ENCODE measurements around the gene TMEM201.

The TMEM201 gene

DNA sequence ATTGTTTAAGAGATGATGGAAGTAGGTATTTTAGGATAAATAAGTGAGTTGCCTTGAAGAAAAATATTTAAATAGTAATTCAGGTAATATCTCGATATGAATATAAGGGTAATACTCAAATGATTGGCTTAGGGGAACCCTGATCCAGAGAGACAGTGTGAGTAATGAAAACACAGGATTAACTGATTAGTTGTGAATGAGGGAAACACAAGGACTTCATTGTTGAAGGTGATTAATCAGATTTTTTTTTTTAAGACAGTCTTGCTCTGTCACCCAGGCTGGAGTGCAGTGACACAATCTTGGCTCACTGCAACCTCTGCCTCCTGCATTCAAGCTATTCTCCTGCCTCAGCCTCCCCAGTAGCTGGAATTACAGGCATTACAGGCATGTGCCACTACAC is 36.7 kb upstream of the TMEM201 start:
- TF ChIP-seq ZBTB7A (IDR thresholded peaks at IDR 0.05; ENCODE audit: low read depth) = no peak
- TF ChIP-seq NFIC (IDR thresholded peaks at IDR 0.05) = no peak
- no peak for TF ChIP-seq YY1 (IDR thresholded peaks at IDR 0.05; ENCODE audit: low read depth)
- no peak for TF ChIP-seq TAF1 (IDR thresholded peaks at IDR 0.05; ENCODE audit: low read depth)
- TF ChIP-seq, protein P1, sequence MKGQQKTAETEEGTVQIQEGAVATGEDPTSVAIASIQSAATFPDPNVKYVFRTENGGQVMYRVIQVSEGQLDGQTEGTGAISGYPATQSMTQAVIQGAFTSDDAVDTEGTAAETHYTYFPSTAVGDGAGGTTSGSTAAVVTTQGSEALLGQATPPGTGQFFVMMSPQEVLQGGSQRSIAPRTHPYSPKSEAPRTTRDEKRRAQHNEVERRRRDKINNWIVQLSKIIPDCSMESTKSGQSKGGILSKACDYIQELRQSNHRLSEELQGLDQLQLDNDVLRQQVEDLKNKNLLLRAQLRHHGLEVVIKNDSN (IDR thresholded peaks at IDR 0.05) = no peak
- no peak for TF ChIP-seq RAD21 (IDR thresholded peaks at IDR 0.05; ENCODE audit: low read depth)

DNA sequence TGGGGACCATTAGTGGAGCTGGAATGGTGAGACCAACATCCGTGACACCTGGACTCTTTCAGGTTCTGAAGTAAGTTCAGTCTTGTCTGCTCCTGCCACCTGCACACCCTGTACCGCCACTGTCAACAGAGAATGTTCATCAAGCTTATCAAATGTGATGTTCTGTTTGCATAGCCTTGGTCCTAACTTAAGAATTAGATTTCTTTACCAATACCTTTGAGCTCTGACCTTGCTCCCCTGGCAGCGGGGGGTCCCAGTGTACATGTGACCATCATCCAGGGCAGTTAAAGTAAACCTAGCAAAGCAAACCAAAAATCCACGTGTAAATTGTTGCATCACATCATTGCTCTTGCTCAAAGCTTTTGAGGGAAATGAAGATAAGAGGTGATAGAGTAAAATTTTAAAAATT is 35.0 kb upstream of the TMEM201 start:
- TF ChIP-seq RAD21 (IDR thresholded peaks at IDR 0.05; ENCODE audit: low read depth) (no peak), NFIC (IDR thresholded peaks at IDR 0.05) (no peak), FOXM1 (IDR thresholded peaks at IDR 0.05; ENCODE audit: borderline replicate concordance, low read depth) (no peak), TEAD4 (IDR thresholded peaks at IDR 0.05) (no peak), CREB1 (IDR thresholded peaks at IDR 0.05; ENCODE audit: low read depth) (no peak), CEBPB (IDR thresholded peaks at IDR 0.05) (no peak), TCF12 (IDR thresholded peaks at IDR 0.05; ENCODE audit: low read depth) (no peak), EGR1 (IDR thresholded peaks at IDR 0.05) (no peak), TAF1 (IDR thresholded peaks at IDR 0.05; ENCODE audit: low read depth) (no peak), ZBTB7A (IDR thresholded peaks at IDR 0.05; ENCODE audit: low read depth) (no peak), EP300 (IDR thresholded peaks at IDR 0.05; ENCODE audit: borderline replicate concordance) (no peak), YY1 (IDR thresholded peaks at IDR 0.05; ENCODE audit: low read depth) (no peak)
- TF ChIP-seq, protein P2, sequence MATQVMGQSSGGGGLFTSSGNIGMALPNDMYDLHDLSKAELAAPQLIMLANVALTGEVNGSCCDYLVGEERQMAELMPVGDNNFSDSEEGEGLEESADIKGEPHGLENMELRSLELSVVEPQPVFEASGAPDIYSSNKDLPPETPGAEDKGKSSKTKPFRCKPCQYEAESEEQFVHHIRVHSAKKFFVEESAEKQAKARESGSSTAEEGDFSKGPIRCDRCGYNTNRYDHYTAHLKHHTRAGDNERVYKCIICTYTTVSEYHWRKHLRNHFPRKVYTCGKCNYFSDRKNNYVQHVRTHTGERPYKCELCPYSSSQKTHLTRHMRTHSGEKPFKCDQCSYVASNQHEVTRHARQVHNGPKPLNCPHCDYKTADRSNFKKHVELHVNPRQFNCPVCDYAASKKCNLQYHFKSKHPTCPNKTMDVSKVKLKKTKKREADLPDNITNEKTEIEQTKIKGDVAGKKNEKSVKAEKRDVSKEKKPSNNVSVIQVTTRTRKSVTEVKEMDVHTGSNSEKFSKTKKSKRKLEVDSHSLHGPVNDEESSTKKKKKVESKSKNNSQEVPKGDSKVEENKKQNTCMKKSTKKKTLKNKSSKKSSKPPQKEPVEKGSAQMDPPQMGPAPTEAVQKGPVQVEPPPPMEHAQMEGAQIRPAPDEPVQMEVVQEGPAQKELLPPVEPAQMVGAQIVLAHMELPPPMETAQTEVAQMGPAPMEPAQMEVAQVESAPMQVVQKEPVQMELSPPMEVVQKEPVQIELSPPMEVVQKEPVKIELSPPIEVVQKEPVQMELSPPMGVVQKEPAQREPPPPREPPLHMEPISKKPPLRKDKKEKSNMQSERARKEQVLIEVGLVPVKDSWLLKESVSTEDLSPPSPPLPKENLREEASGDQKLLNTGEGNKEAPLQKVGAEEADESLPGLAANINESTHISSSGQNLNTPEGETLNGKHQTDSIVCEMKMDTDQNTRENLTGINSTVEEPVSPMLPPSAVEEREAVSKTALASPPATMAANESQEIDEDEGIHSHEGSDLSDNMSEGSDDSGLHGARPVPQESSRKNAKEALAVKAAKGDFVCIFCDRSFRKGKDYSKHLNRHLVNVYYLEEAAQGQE (IDR thresholded peaks at IDR 0.05; ENCODE audit: low read depth) = no peak
- TF ChIP-seq, protein P1 (IDR thresholded peaks at IDR 0.05) = no peak
- TF ChIP-seq, protein P3, sequence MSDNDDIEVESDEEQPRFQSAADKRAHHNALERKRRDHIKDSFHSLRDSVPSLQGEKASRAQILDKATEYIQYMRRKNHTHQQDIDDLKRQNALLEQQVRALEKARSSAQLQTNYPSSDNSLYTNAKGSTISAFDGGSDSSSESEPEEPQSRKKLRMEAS (IDR thresholded peaks at IDR 0.05) = no peak

DNA sequence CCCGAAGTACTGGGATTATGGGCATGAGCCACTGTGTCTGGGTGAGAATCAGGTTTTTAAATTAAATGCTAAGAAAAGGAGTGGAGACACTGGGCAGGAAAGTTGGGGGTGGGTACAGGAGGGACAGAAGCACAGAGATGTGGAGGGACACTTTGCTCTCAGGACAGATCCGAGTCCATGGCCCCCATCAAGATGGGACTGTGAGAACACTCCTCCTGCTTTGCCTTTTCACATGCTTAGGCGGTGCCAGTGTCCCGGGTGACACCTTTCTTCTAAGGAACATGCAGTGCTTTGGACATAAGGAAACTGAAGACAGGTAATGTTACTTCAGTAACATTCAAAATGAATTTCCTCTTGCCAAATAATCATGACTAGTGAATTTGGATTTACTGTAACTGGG is 32.8 kb upstream of the TMEM201 start:
- TF ChIP-seq TCF12 (IDR thresholded peaks at IDR 0.05; ENCODE audit: low read depth) = no peak
- TF ChIP-seq, protein P1 (IDR thresholded peaks at IDR 0.05) = no peak
- TF ChIP-seq, protein P3 (IDR thresholded peaks at IDR 0.05) = no peak
- TF ChIP-seq EGR1 (IDR thresholded peaks at IDR 0.05) = no peak
- no peak for TF ChIP-seq EP300 (IDR thresholded peaks at IDR 0.05; ENCODE audit: borderline replicate concordance)
- no peak for TF ChIP-seq CEBPB (IDR thresholded peaks at IDR 0.05)

DNA sequence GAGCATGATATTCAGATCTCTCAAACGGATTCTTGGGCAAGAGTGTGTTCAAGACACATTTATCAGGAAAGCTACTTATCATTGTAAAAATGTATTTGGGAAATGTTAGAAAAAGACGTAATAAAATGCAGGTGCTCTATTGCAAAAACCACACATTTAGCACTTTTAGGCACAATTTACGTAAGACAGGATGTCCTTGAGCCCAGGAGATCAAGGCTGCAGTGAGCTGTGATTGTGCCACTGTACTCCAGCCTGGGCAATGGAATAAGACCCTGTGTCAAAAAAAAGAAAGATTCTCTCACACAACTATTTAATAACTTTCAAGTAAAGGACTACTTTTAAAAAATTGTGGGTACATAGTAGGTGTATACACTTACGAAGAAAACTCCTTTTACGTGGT is 31.1 kb upstream of the TMEM201 start:
- TF ChIP-seq ZBTB7A (IDR thresholded peaks at IDR 0.05; ENCODE audit: low read depth) (no peak), NFIC (IDR thresholded peaks at IDR 0.05) (no peak), TEAD4 (IDR thresholded peaks at IDR 0.05) (no peak), EP300 (IDR thresholded peaks at IDR 0.05; ENCODE audit: borderline replicate concordance) (no peak), CEBPB (IDR thresholded peaks at IDR 0.05) (no peak), FOXM1 (IDR thresholded peaks at IDR 0.05; ENCODE audit: borderline replicate concordance, low read depth) (no peak), TAF1 (IDR thresholded peaks at IDR 0.05; ENCODE audit: low read depth) (no peak), TCF12 (IDR thresholded peaks at IDR 0.05; ENCODE audit: low read depth) (no peak), EGR1 (IDR thresholded peaks at IDR 0.05) (no peak), CREB1 (IDR thresholded peaks at IDR 0.05; ENCODE audit: low read depth) (no peak), YY1 (IDR thresholded peaks at IDR 0.05; ENCODE audit: low read depth) (no peak), RAD21 (IDR thresholded peaks at IDR 0.05; ENCODE audit: low read depth) (no peak)
- TF ChIP-seq, protein P2 (IDR thresholded peaks at IDR 0.05; ENCODE audit: low read depth) = no peak
- TF ChIP-seq, protein P1 (IDR thresholded peaks at IDR 0.05) = no peak
- TF ChIP-seq, protein P3 (IDR thresholded peaks at IDR 0.05) = no peak

DNA sequence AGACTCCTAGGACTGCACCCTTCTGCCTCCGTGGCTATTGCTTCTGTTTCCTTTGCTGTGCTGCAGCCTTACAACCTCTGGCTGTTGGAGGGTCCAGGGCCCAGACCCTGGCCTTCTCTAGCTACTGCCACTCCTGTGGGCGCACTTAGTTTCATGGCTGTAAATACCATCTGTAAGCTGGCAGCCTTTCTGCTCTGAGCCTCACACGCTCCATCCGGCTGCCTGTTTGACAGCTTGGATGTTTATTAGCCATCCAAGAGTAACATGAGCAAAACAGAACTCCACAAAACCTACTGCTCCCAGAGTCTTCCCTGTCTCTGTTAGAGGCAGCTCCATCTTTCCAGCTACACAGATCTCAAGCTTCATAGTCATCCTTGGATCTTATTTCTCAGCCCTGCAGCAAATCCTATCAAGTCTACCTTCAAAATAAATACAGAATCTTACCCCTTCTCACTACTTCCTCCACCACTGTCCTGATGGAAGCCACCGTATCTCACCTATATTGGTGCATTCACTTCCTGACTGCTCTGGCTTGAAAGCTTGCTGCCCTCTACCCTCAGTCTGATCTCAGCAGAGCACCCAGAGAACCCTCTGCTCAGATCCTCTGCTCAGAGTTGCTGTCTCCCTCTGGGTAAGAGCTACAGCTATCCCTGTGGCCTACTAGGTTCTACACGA is 30.3 kb upstream of the TMEM201 start:
- TF ChIP-seq CREB1 (IDR thresholded peaks at IDR 0.05; ENCODE audit: low read depth) = no peak
- no peak for TF ChIP-seq CEBPB (IDR thresholded peaks at IDR 0.05)
- TF ChIP-seq NFIC (IDR thresholded peaks at IDR 0.05) = no peak
- no peak for TF ChIP-seq FOXM1 (IDR thresholded peaks at IDR 0.05; ENCODE audit: borderline replicate concordance, low read depth)
- TF ChIP-seq, protein P1 (IDR thresholded peaks at IDR 0.05) = no peak
- no peak for TF ChIP-seq TEAD4 (IDR thresholded peaks at IDR 0.05)
- TF ChIP-seq, protein P3 (IDR thresholded peaks at IDR 0.05) = no peak
- no peak for TF ChIP-seq YY1 (IDR thresholded peaks at IDR 0.05; ENCODE audit: low read depth)
- TF ChIP-seq EGR1 (IDR thresholded peaks at IDR 0.05) = no peak
- TF ChIP-seq, protein P2 (IDR thresholded peaks at IDR 0.05; ENCODE audit: low read depth) = no peak
- TF ChIP-seq TAF1 (IDR thresholded peaks at IDR 0.05; ENCODE audit: low read depth) = no peak
- no peak for TF ChIP-seq EP300 (IDR thresholded peaks at IDR 0.05; ENCODE audit: borderline replicate concordance)
- TF ChIP-seq TCF12 (IDR thresholded peaks at IDR 0.05; ENCODE audit: low read depth) = no peak
- no peak for TF ChIP-seq ZBTB7A (IDR thresholded peaks at IDR 0.05; ENCODE audit: low read depth)

Data from Ishikawa (cell line).